NCI-H345 (cell line): ENCODE measurements around the gene GOLGB1.

Source experiments
- DNase-seq: peaks from one replicate; lab custom pipeline; 2025; lab: John Stamatoyannopoulos, UW

The GOLGB1 gene

DNA sequence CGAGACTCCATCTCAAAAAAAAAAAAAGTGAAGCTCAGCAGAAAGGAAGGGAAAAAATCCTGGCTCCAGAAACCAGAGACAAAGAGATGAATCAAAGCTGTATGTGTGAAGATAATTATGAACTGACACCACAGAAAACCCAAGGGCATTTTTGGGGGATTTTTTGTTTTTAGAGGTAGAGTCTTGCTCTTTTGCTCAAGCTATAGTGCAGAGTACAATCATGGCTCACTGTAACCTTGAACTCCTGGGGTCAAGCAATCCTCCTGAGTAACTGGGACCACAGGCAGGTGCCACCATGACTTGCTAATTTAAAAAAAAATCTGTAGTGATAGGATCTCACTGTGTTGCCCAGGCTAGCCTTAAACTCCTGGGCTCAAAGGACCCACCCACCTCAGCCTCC lies 111.6 kb downstream of the GOLGB1 start:
- DNase-seq = no peak

DNA sequence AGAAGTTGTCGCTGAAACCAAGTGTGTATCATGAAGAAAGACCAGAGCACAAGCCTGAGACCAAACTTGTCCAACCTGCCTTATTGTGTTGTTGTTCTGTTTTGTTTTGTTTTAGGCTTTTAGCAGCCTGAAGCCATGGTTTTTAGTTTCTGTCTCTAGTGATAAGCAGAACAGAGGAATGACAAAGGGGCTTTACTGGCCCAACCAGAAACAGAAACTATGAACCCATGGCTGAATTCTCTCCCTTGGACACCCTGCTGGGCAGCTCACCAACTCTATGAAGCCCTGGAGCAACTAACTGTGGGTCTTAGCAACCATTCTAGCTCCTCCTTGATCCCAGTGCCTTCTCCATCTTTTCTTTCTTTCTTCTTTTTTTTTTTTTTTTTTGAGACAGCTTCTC lies 119.2 kb downstream of the GOLGB1 start:
- no peak for DNase-seq

DNA sequence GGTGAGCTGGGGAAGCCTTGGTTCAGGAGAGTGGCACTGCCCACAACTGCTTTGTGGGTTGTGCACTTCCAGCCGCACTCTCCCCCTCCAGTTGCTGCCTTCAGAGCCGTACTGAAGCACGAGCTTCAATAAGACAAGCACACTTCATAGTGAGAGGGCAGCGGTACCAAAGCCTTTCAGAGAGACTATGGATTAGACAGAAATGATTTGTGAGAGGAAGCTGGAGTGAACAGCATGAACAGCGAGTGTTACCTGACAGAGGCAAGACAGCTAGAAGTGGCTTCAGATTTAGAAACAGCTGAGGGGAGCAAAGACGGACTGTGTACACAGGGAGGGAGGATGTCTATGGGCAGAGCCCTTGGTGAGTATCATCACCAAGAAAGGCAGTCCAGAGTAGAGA lies 119.9 kb downstream of the GOLGB1 start:
- no peak for DNase-seq

DNA sequence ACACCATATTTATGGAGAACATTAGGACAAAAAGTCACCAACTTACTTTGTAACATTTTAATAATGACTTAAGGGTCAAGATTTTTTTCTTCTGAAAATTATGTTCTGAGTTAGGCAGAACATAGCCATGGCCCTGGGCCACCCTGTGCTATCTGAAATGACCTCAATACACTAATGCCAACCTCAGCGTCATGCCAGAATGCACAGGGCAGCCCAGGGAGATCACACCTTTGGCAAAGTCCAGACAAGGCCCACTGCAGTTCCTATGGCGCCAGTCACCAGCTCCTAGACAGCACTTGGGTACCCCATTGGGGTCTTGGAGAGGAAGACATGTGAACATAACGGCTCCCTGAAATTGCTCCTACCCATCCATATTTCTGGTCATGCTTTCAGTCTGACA lies 121.9 kb downstream of the GOLGB1 start:
- DNase-seq = no peak

DNA sequence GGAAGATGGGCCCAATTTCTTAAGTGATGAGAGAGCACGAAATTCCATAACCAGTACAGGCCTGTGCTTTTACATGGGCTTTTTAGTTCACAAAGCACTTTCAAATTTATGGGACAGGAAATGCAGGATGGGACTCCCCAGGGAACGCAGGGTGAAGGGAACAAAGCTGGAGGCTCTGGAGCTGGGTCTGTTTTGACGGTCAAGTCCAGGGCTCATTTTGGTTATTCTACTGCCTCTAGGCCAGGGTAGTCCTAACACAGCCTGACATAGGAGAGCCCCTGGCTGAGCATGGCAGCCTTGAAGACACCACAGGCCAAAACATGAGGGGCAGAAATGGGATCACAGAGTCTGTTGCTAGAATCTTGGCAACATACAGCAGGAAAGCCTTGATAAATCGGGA lies 122.3 kb downstream of the GOLGB1 start:
- no peak for DNase-seq

DNA sequence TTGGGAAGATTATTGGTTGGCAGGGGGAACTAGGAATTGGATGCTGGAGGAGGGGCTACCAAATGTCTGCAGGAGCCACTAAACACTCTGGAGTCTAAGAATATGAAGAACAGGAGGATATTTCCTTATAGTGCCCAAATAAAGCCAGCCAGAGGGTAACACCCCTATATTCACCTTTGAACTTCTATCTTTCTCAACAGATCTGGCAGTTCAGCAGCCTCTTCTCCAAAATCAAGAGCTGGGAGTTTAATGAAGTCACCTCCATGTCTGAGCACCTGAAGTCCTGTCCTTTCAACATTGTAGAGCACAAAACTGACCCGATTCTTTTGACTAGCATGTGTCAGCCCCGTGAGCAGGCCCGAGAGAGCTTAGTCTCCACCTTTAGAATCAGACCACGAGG lies 123.0 kb downstream of the GOLGB1 start:
- no peak for DNase-seq

DNA sequence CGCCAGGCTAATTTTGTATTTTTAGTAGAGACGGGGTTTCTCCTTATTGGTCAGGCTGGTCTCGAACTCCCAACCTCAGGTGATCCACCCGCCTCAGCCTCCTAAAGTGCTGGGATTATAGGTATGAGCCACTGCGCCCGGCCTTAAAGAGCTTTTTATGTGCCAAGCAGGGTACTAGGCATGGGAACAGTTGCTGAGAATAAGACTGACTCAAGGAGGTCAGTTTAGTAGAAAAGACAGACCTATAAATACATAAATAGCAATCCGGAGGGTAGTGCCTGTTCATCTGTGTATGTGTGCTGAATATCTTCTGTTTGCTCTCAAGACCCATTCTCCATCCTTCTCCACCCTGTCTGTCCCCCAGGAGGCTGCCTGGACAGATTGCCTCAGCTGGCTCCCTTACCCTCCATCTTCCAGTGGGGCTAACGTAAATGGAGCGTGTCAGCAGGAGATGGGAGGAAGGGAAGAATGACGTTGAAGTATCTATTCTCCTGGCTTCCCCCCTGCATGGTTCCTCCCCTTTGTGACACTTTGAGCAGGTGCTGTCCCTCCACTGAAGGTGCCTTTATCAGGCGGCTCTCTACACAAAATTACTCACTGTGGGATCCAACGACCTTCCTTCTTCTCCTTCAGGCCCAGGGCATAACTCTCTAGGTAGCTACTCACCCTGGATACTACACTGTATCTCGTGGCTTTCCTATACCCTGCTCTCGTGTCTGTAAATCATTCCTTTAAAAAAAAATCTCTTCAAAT lies 125.2 kb downstream of the GOLGB1 start:
- DNase-seq = peak; percentile 3

DNA sequence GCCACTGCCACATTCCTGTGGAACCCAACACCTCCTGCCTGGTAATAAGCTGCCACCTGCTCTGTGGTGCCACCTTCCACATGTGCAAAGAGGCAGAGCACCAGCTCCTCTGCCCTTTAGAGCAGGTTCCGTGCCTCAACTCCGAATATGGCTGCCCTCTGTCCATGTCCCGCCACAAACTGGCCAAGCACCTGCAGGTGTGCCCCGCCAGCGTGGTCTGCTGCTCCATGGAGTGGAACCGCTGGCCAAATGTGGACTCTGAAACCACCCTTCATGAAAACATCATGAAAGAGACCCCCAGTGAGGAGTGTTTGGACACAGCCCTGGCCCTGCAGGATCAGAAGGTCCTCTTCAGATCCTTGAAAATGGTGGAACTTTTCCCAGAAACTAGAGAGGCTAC lies 128.1 kb downstream of the GOLGB1 start:
- no peak for DNase-seq

DNA sequence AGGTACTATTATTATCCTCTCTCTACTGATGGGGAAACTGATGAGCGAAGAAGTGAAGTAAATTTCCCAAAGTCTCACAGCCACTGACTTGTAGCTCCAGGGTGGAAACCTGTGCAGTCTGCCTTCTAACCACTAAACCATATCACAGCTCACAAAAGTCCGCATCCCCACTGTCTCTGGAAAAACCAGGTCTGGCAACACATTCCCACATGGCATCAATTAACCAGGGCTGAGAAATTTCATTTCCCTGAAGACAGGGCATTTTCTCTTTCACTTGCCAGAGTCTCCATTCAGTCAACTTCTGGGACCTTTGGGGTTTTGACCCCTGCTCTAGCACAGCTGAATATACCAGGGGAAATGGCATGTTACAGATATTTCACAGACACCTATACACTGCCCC lies 129.8 kb downstream of the GOLGB1 start:
- DNase-seq = no peak
